HepG2 (cell line): ENCODE data around the gene GLI3. TPM values are rescaled to one million over a fixed set of nuclear protein-coding genes. Genes with fewer than 3 reads are reported as not detected.

Source experiments
- ETV6 ChIP-seq: sonication (generic); formaldehyde crosslinking; conservative IDR thresholded peaks from 2 replicates; pipeline ENCODE4 v1.4.0; 2020; ENCODE audit warnings: missing genetic modification reagents
- NFE2L2 ChIP-seq: fragments of 150-350 bp; IDR thresholded peaks from 2 replicates; pipeline ENCODE4 v1.6.1; 2014; ENCODE audit warnings: low read length
- PRMT3 ChIP-seq: sonication (generic); formaldehyde crosslinking; IDR thresholded peaks from 2 replicates; pipeline ENCODE4 v1.8.1; 2022; ENCODE audit warnings: low read depth, mild to moderate bottlenecking, moderate library complexity, missing genetic modification reagents, borderline replicate concordance
- SRSF9 ChIP-seq: fragments of 200-400 bp; formaldehyde crosslinking; IDR thresholded peaks from 2 replicates; pipeline ENCODE4 v1.6.1; 2018; ENCODE audit warnings: borderline replicate concordance, mild to moderate bottlenecking, low read depth, low read length; ENCODE audit not compliant: insufficient read depth, poor library complexity, severe bottlenecking
- TCF12 ChIP-seq, 2 experiments: fragments of 450-650 bp in 1 of 2; sonication (generic) in 1 of 2; formaldehyde crosslinking in 1 of 2; IDR thresholded peaks; 2 replicates each; pipeline versions ENCODE4 v1.6.1 to v1.8.0; 2017 to 2022; ENCODE audit warnings: antibody characterized with exemption in 1 of 2, mild to moderate bottlenecking in 1 of 2, missing genetic modification reagents in 1 of 2, moderate library complexity in 1 of 2
- TEAD2 ChIP-seq: sonication (generic); formaldehyde crosslinking; IDR thresholded peaks from 2 replicates; pipeline ENCODE4 v1.9.0; 2021; ENCODE audit warnings: missing genetic modification reagents
- ZMYM3 ChIP-seq: sonication (generic); formaldehyde crosslinking; IDR thresholded peaks from 2 replicates; pipeline ENCODE4 v1.5.1; 2020; ENCODE audit warnings: mild to moderate bottlenecking, missing genetic modification reagents
- ZNF138 ChIP-seq: sonication (generic); formaldehyde crosslinking; IDR thresholded peaks from 2 replicates; pipeline ENCODE4 v1.5.0; 2020; ENCODE audit warnings: mild to moderate bottlenecking, low read depth, missing genetic modification reagents
- ZNF20 ChIP-seq: sonication (generic); formaldehyde crosslinking; IDR thresholded peaks from 2 replicates; pipeline ENCODE4 v1.4.0; 2020; ENCODE audit warnings: mild to moderate bottlenecking, moderate library complexity, missing genetic modification reagents
- ZNF253 ChIP-seq: sonication (generic); formaldehyde crosslinking; IDR thresholded peaks from 2 replicates; pipeline ENCODE4 v1.8.0; 2022; ENCODE audit warnings: mild to moderate bottlenecking, missing genetic modification reagents, borderline replicate concordance
- ZNF256 ChIP-seq: sonication (generic); formaldehyde crosslinking; conservative IDR thresholded peaks from 2 replicates; pipeline ENCODE4 v1.4.0; 2020; ENCODE audit warnings: missing genetic modification reagents
- ZNF549 ChIP-seq: sonication (generic); formaldehyde crosslinking; IDR thresholded peaks from 2 replicates; pipeline ENCODE4 v1.5.0; 2020; ENCODE audit warnings: missing genetic modification reagents
- ZNF577 ChIP-seq: sonication (generic); formaldehyde crosslinking; IDR thresholded peaks from 2 replicates; pipeline ENCODE4 v1.4.0; 2020; ENCODE audit warnings: mild to moderate bottlenecking, low read depth, missing genetic modification reagents, borderline replicate concordance
- ZNF619 ChIP-seq: sonication (generic); formaldehyde crosslinking; IDR thresholded peaks from 2 replicates; pipeline ENCODE4 v1.4.0; 2020; ENCODE audit warnings: mild to moderate bottlenecking, missing genetic modification reagents
- ZNF703 ChIP-seq: sonication (generic); formaldehyde crosslinking; IDR thresholded peaks from 2 replicates; pipeline ENCODE4 v1.5.1; 2020; ENCODE audit warnings: missing genetic modification reagents, mild to moderate bottlenecking, moderate library complexity, borderline replicate concordance
- ZNF773 ChIP-seq: sonication (generic); formaldehyde crosslinking; IDR thresholded peaks from 2 replicates; pipeline ENCODE4 v1.4.0; 2020; ENCODE audit warnings: missing genetic modification reagents, borderline replicate concordance
- ZNF777 ChIP-seq: sonication (generic); formaldehyde crosslinking; IDR thresholded peaks from 2 replicates; pipeline ENCODE4 v1.4.0; 2020; ENCODE audit warnings: missing genetic modification reagents
- ZNF784 ChIP-seq: sonication (generic); formaldehyde crosslinking; IDR thresholded peaks from 2 replicates; pipeline ENCODE4 v1.5.1; 2020; ENCODE audit warnings: missing genetic modification reagents, mild to moderate bottlenecking, borderline replicate concordance
- ZSCAN31 ChIP-seq: sonication (generic); formaldehyde crosslinking; IDR thresholded peaks from 2 replicates; pipeline ENCODE4 v1.5.0; 2020; ENCODE audit warnings: low read depth, mild to moderate bottlenecking, missing genetic modification reagents
- polyA plus RNA-seq, 8 experiments: library from polyadenylated mRNA; depleted of rRNA in 3 of 8; stranded (reverse) in 7 of 8; unstranded in 1 of 8; fragments of >200 nt; fragmentation: Illumina TruSeq in 4 of 8; extraction: Trizol in 4 of 8; gene quantifications; 2 replicates each; pipeline versions ENCODE4 v1.2.1 to v1.2.3, GENCODE V29; 2011 to 2016; ENCODE audit warnings: low read depth in 4 of 8, missing spikeins in 1 of 8, mixed read lengths in 1 of 8; ENCODE audit not compliant: insufficient read depth in 1 of 8
- total RNA-seq, 5 experiments: library from RNA; depleted of rRNA; stranded (reverse); fragments of >200 nt; fragmentation: Illumina TruSeq; extraction: Trizol; gene quantifications; 2 replicates each; pipeline ENCODE4 v1.2.3, GENCODE V29; 2016; ENCODE audit warnings: low read depth in 1 of 5
- TF ChIP-seq, protein P1 (sequence below): IDR thresholded peaks from 2 replicates; pipeline ENCODE4 v1.6.1; 2016; ENCODE audit warnings: missing biosample characterization, missing genetic modification reagents, low read depth
- TF ChIP-seq, protein P2 (sequence below): sonication (generic); formaldehyde crosslinking; IDR thresholded peaks from 2 replicates; pipeline ENCODE4 v1.8.0; 2022; ENCODE audit warnings: mild to moderate bottlenecking, missing genetic modification reagents, moderate library complexity
- TF ChIP-seq, protein P3 (sequence below): sonication (generic); formaldehyde crosslinking; IDR thresholded peaks from 2 replicates; pipeline ENCODE4 v1.8.0; 2022; ENCODE audit warnings: mild to moderate bottlenecking, missing genetic modification reagents
- TF ChIP-seq, protein P4 (sequence below): sonication (generic); formaldehyde crosslinking; IDR thresholded peaks from 2 replicates; pipeline ENCODE4 v1.5.1; 2020; ENCODE audit warnings: missing genetic modification reagents, mild to moderate bottlenecking, borderline replicate concordance

Gene GLI3
- total and polyA plus RNA-seq, 2 of the 13 experiments (the other 11 are each of a cell fraction or from before 2014, with no cell fraction given): not detected

GRCh38 chr7:41942468-41943093 is 294.4 kb downstream of the GLI3 start (continued):
- TF ChIP-seq ZNF784 (CRISPR knock-in tag) (no peak), ZNF256 (CRISPR knock-in tag) (no peak), TCF12 (IDR thresholded peaks at IDR 0.05) (no peak), TCF12 (CRISPR knock-in tag; IDR thresholded peaks at IDR 0.05) (no peak), ZNF253 (CRISPR knock-in tag) (no peak), ZNF777 (no peak), ZNF577 (CRISPR knock-in tag) (no peak), ZNF773 (CRISPR knock-in tag) (no peak), TEAD2 (no peak), NFE2L2 (no peak), ZSCAN31 (CRISPR knock-in tag) (no peak; the same call in 1 of the 2 replicates), ZMYM3 (no peak), ZNF549 (no peak), ZNF138 (CRISPR knock-in tag) (0 out of 2 replicates have a peak, but pooled peaks have one; percentile 35), PRMT3 (CRISPR knock-in tag) (no peak), ZNF20 (CRISPR knock-in tag) (no peak), ZNF703 (CRISPR knock-in tag) (no peak), ETV6 (CRISPR knock-in tag) (no peak), SRSF9 (no peak), ZNF619 (CRISPR knock-in tag) (no peak)
- TF ChIP-seq, protein P1, sequence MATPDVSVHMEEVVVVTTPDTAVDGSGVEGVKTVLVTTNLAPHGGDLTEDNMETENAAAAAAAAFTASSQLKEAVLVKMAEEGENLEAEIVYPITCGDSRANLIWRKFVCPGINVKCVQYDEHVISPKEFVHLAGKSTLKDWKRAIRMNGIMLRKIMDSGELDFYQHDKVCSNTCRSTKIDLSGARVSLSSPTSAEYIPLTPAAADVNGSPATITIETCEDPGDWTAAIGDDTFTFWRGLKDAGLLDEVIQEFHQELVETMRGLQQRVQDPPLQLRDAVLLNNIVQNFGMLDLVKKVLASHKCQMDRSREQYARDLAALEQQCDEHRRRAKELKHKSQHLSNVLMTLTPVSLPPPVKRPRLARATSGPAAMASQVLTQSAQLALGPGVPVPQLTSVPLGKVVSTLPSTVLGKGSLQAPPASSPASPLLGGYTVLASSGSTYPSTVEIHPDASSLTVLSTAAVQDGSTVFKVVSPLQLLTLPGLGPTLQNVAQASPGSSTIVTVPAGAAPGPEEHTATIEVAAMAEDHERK (CRISPR knock-in tag): no peak
- TF ChIP-seq, protein P2, sequence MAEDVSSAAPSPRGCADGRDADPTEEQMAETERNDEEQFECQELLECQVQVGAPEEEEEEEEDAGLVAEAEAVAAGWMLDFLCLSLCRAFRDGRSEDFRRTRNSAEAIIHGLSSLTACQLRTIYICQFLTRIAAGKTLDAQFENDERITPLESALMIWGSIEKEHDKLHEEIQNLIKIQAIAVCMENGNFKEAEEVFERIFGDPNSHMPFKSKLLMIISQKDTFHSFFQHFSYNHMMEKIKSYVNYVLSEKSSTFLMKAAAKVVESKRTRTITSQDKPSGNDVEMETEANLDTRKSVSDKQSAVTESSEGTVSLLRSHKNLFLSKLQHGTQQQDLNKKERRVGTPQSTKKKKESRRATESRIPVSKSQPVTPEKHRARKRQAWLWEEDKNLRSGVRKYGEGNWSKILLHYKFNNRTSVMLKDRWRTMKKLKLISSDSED (CRISPR knock-in tag): no peak
- TF ChIP-seq, protein P3, sequence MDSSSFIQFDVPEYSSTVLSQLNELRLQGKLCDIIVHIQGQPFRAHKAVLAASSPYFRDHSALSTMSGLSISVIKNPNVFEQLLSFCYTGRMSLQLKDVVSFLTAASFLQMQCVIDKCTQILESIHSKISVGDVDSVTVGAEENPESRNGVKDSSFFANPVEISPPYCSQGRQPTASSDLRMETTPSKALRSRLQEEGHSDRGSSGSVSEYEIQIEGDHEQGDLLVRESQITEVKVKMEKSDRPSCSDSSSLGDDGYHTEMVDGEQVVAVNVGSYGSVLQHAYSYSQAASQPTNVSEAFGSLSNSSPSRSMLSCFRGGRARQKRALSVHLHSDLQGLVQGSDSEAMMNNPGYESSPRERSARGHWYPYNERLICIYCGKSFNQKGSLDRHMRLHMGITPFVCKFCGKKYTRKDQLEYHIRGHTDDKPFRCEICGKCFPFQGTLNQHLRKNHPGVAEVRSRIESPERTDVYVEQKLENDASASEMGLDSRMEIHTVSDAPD: no peak
- TF ChIP-seq, protein P4, sequence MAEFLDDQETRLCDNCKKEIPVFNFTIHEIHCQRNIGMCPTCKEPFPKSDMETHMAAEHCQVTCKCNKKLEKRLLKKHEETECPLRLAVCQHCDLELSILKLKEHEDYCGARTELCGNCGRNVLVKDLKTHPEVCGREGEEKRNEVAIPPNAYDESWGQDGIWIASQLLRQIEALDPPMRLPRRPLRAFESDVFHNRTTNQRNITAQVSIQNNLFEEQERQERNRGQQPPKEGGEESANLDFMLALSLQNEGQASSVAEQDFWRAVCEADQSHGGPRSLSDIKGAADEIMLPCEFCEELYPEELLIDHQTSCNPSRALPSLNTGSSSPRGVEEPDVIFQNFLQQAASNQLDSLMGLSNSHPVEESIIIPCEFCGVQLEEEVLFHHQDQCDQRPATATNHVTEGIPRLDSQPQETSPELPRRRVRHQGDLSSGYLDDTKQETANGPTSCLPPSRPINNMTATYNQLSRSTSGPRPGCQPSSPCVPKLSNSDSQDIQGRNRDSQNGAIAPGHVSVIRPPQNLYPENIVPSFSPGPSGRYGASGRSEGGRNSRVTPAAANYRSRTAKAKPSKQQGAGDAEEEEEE (CRISPR knock-in tag): no peak
